ENCODE results near the gene PLEK. TPM values are rescaled to one million over a fixed set of nuclear protein-coding genes. Genes with fewer than 3 reads are reported as not detected.
"Not testable (repeated sequence)": the region's sequence is repeated elsewhere in the genome, so short reads cannot be mapped to it uniquely, and the experiment has no call there.

Gene PLEK
- total and polyA plus RNA-seq, 7 donors = 0.89 to 3.9 (median 2.3) TPM

- Histone ChIP-seq H3K27ac (no peak overlapping the region), H3K9me3 (no peaks in the 10 kb centered on the region), H3K4me1 (no peaks in the 10 kb centered on the region), H3K27me3 (ENCODE audit: insufficient read depth in 3 of 3, low read length in 2 of 3) (no peaks in the 10 kb centered on the region), H3K4me3 (no peak overlapping the region), H3K36me3 (ENCODE audit: insufficient read depth in 1 of 2, low read depth in 1 of 2) (no peaks in the 10 kb centered on the region)
- DNase-seq (no peak), ATAC-seq (no peak)
- intact Hi-C loops (cut with DNase I) = no loop called here
- WGBS, 3 donors = 89 to 94% (median 93%) methylated on average over 2 of the region's 2 CpGs
- TF ChIP-seq, protein P1, sequence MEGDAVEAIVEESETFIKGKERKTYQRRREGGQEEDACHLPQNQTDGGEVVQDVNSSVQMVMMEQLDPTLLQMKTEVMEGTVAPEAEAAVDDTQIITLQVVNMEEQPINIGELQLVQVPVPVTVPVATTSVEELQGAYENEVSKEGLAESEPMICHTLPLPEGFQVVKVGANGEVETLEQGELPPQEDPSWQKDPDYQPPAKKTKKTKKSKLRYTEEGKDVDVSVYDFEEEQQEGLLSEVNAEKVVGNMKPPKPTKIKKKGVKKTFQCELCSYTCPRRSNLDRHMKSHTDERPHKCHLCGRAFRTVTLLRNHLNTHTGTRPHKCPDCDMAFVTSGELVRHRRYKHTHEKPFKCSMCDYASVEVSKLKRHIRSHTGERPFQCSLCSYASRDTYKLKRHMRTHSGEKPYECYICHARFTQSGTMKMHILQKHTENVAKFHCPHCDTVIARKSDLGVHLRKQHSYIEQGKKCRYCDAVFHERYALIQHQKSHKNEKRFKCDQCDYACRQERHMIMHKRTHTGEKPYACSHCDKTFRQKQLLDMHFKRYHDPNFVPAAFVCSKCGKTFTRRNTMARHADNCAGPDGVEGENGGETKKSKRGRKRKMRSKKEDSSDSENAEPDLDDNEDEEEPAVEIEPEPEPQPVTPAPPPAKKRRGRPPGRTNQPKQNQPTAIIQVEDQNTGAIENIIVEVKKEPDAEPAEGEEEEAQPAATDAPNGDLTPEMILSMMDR (IDR thresholded peaks at IDR 0.05) = no peak
Measured at GRCh38 chr2:68374184-68374583, 9.1 kb downstream of the PLEK start.

DNA sequence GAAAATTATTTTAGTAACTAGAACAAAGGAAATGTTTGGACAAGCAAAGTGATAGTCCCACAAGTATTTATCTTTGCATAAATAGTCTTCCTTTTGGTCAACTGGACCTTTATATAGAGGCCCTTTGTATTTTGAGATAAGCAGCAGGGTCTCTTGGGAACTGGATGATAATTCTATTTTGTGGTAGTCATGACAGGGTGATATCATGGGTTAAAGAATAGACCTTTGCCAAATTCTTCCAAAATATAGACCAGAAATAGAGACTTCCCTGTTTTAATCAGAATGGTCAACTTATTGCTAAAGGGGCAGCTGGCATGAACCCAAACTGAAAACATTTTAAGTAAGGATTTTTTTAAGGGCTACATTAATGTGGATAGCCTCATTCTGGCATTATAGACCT is 10.5 kb downstream of the PLEK start:
- ATAC-seq (no peak), DNase-seq (no peak)
- intact Hi-C loops (cut with DNase I) = no loop called here
- Histone ChIP-seq H3K27ac (no peak overlapping the region), H3K4me3 (no peak overlapping the region), H3K9me3 (no peaks in the 10 kb centered on the region), H3K4me1 (no peaks in the 10 kb centered on the region), H3K36me3 (ENCODE audit: insufficient read depth in 1 of 2, low read depth in 1 of 2) (no peaks in the 10 kb centered on the region), H3K27me3 (ENCODE audit: insufficient read depth in 3 of 3, low read length in 2 of 3) (no peaks in the 10 kb centered on the region)
- TF ChIP-seq, protein P1 (IDR thresholded peaks at IDR 0.05) = no peak

DNA sequence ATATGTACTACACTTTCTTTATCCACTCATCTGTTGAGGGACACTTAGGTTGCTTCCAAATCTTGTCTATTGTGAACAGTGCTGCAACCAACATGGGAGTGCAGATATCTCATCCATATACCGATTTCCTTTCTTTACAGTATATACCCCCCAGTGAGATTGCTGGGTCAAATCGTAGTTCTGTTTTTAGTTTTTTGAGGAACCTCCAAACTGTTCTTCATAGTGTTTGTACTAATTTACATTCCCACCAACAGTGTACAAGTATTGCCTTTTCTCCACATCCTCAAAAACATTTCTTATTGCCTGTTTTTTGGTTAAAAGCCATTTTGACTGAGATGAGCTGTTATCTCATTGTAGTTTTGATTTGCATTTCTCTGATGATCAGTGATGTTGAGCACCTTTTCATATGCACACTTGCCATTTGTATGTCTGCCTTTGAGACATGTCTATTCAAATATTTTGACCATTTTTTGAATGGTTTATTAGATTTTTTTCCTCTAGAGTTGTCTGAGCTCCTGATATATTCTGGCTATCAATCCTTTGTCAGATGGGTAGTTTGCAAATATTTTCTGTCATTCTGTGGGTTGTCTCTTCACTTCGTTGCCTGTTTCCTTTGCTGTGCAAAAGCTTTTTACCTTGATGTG is 12.2 kb downstream of the PLEK start:
- H3K4me1 ChIP-seq = no peaks in the 10 kb centered on the region
- WGBS, 3 donors = 82 to 85% (median 83%) methylated on average over 3 of the region's 3 CpGs
- no peaks in the 10 kb centered on the region for H3K36me3 ChIP-seq (ENCODE audit: insufficient read depth in 1 of 2, low read depth in 1 of 2)
- H3K27me3 ChIP-seq (ENCODE audit: insufficient read depth in 3 of 3, low read length in 2 of 3) = no peaks in the 10 kb centered on the region
- no peak overlapping the region for H3K27ac ChIP-seq
- DNase-seq (no peak), ATAC-seq (no peak)
- H3K4me3 ChIP-seq = no peak overlapping the region
- TF ChIP-seq, protein P1 (IDR thresholded peaks at IDR 0.05) = no peak
- intact Hi-C loops (cut with DNase I) = no loop called here
- H3K9me3 ChIP-seq = no peaks in the 10 kb centered on the region

- H3K4me3 ChIP-seq; H3K36me3 ChIP-seq (ENCODE audit: insufficient read depth in 1 of 2, low read depth in 1 of 2); H3K27ac ChIP-seq; intact Hi-C loops (cut with DNase I); H3K4me1 ChIP-seq; DNase-seq; ATAC-seq; H3K27me3 ChIP-seq (ENCODE audit: insufficient read depth in 3 of 3, low read length in 2 of 3); H3K9me3 ChIP-seq: not testable (repeated sequence)
- WGBS, 3 donors = 85 to 89% (median 88%) methylated on average over 6 of the region's 6 CpGs
Measured at GRCh38 chr2:68378779-68379178, 13.7 kb downstream of the PLEK start.

DNA sequence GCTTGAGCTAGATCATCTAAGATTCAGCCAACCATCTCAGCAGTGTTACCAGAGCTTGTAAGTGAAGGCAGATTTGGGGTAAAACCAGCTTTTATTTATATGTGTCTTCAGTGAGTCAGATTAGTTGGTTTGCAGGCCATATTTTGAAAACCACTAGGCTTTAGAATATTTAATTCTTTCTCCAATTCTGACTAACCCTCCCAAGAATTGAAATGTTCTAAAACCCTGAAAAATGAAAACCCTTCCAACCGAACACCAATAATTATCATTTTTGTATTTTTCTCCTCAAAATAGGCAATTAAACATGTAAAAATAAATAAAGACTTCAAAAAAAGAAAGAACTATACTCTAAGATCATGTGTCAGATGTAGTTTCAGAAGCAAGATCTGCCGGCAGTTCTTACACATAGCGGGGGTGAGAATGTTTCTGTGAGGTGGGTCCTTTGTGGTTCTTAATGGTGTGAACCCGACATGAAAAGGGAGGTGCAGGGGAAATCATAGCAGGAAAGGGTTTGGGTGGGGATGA is 14.2 kb downstream of the PLEK start:
- 79 to 81% (median 81%) methylated on average over 4 of the region's 4 CpGs for WGBS, 3 donors
- ATAC-seq (no peak), DNase-seq (no peak)
- TF ChIP-seq, protein P1 (IDR thresholded peaks at IDR 0.05) = no peak
- H3K27ac ChIP-seq = no peak overlapping the region
- no peaks in the 10 kb centered on the region for H3K27me3 ChIP-seq (ENCODE audit: insufficient read depth in 3 of 3, low read length in 2 of 3)
- intact Hi-C loops (cut with DNase I) = no loop called here
- H3K4me3 ChIP-seq = no peak overlapping the region
- H3K36me3 ChIP-seq (ENCODE audit: insufficient read depth in 1 of 2, low read depth in 1 of 2) = no peaks in the 10 kb centered on the region
- H3K9me3 ChIP-seq = no peaks in the 10 kb centered on the region
- no peaks in the 10 kb centered on the region for H3K4me1 ChIP-seq

Data from psoas muscle (tissue), 8 donors.